ENCODE measurements around the gene ALB. TPM values are rescaled to one million over a fixed set of nuclear protein-coding genes. Genes with fewer than 3 reads are reported as not detected.

Gene ALB
- total and polyA plus RNA-seq, 2 of the 8 experiments (the other 6 are each of a cell fraction or from before 2014, with no cell fraction given): 0.12 TPM; not detected in 1

- H4K91ac ChIP-seq (replicated peaks; ENCODE audit: insufficient read length, low read length): no peak overlapping the region
- H4K5ac ChIP-seq (ENCODE audit: insufficient read length, low read depth, low read length): no peak overlapping the region
- CTCF ChIA-PET (ENCODE audit: partially characterized antibody): interaction anchor here (0.7 to 3.0 kb wide), 2 partner anchors 12 to 16 kb away, joined by 3 to 20 read pairs; partner anchors contain the start of gene AFP
- H4K8ac ChIP-seq (ENCODE audit: extremely low read depth, insufficient read depth, low read length): no peak overlapping the region
- FAIRE-seq (no peak), DNase-seq (ENCODE audit: low read depth in 1 of 2, low spot score in 2 of 2) (no peak)
- no peak overlapping the region for H3K14ac ChIP-seq (ENCODE audit: insufficient read length)
- H4K20me1 ChIP-seq (replicated peaks in 1 of 2; ENCODE audit: control insufficient read depth in 1 of 2, insufficient read depth in 2 of 2, low read length in 2 of 2): no peaks in the 10 kb centered on the region
- H2BK20ac ChIP-seq (ENCODE audit: low read length): no peak overlapping the region
- H3K23ac ChIP-seq (ENCODE audit: insufficient read length): no peak overlapping the region
- H2BK15ac ChIP-seq (ENCODE audit: low read length): no peak overlapping the region
- H2AK5ac ChIP-seq (ENCODE audit: low read depth, low read length): no peak overlapping the region
- H3K79me1 ChIP-seq (ENCODE audit: low read depth, low read length): no peaks in the 10 kb centered on the region
- no peaks in the 10 kb centered on the region for H3K27me3 ChIP-seq (replicated peaks in 1 of 4; ENCODE audit: control insufficient read depth in 3 of 4, extremely low read depth in 1 of 4, insufficient read depth in 3 of 4, low read length in 3 of 4)
- H3K27ac ChIP-seq (ENCODE audit: low read depth, low read length): no peak overlapping the region
- no peak overlapping the region for H2BK12ac ChIP-seq (ENCODE audit: low read depth, low read length)
- POLR2A ChIA-PET (ENCODE audit: partially characterized antibody): no interaction called here
- H3K9me3 ChIP-seq (ENCODE audit: insufficient read depth in 2 of 2, low read depth in 1 of 2, low read length in 1 of 2): no peaks in the 10 kb centered on the region
- H3K18ac ChIP-seq (ENCODE audit: extremely low read depth, low read length): no peak overlapping the region
- H2AFZ ChIP-seq (ENCODE audit: low read length): no peak overlapping the region
- TF ChIP-seq SIRT6 (IDR thresholded peaks at IDR 0.05; ENCODE audit: low read length): no peak
- TF ChIP-seq SP2 (IDR thresholded peaks at IDR 0.05; ENCODE audit: low read length): no peak
- no peak for TF ChIP-seq YY1 (IDR thresholded peaks at IDR 0.05; ENCODE audit: low read depth, low read length)
- TF ChIP-seq ATF3 (IDR thresholded peaks at IDR 0.05; ENCODE audit: insufficient read depth, low read depth, low read length): no peak
- TF ChIP-seq RNF2 (IDR thresholded peaks at IDR 0.05; ENCODE audit: borderline replicate concordance, low read depth, low read length, missing control alignments, poor library complexity, severe bottlenecking): no peak
- TF ChIP-seq MAFK (IDR thresholded peaks at IDR 0.05; ENCODE audit: low read depth, low read length): no peak
- no peak for TF ChIP-seq SAP30 (IDR thresholded peaks at IDR 0.05; ENCODE audit: insufficient read depth, insufficient replicate concordance, low read length)
- no peak for TF ChIP-seq HDAC2 (IDR thresholded peaks at IDR 0.05; ENCODE audit: borderline replicate concordance in 1 of 2, low read depth in 2 of 2, low read length in 2 of 2)
- TF ChIP-seq, protein P1, sequence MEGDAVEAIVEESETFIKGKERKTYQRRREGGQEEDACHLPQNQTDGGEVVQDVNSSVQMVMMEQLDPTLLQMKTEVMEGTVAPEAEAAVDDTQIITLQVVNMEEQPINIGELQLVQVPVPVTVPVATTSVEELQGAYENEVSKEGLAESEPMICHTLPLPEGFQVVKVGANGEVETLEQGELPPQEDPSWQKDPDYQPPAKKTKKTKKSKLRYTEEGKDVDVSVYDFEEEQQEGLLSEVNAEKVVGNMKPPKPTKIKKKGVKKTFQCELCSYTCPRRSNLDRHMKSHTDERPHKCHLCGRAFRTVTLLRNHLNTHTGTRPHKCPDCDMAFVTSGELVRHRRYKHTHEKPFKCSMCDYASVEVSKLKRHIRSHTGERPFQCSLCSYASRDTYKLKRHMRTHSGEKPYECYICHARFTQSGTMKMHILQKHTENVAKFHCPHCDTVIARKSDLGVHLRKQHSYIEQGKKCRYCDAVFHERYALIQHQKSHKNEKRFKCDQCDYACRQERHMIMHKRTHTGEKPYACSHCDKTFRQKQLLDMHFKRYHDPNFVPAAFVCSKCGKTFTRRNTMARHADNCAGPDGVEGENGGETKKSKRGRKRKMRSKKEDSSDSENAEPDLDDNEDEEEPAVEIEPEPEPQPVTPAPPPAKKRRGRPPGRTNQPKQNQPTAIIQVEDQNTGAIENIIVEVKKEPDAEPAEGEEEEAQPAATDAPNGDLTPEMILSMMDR (IDR thresholded peaks at IDR 0.05; ENCODE audit: control extremely low read depth in 1 of 3, insufficient read depth in 1 of 3, low read depth in 1 of 3, low read length in 3 of 3): no peak
- no peak overlapping the region for H3K4me2 ChIP-seq (ENCODE audit: insufficient read depth in 1 of 2, low read depth in 2 of 2, low read length in 2 of 2)
- H2BK120ac ChIP-seq (replicated peaks; ENCODE audit: low read depth, low read length): no peak overlapping the region
- no peaks in the 10 kb centered on the region for H3K36me3 ChIP-seq (ENCODE audit: control insufficient read depth in 2 of 4, insufficient read depth in 4 of 4, low read length in 3 of 4)
- no peak overlapping the region for H3K9ac ChIP-seq (replicated peaks in 1 of 4; ENCODE audit: extremely low read depth in 1 of 4, low read depth in 3 of 4, low read length in 3 of 4)
- no peak overlapping the region for H3K4ac ChIP-seq (replicated peaks; ENCODE audit: insufficient read length, low read depth, low read length)
- no peak overlapping the region for H3K4me3 ChIP-seq (ENCODE audit: extremely low read depth in 1 of 4, insufficient read depth in 2 of 4, low read depth in 3 of 4, low read length in 4 of 4)
- H2BK5ac ChIP-seq (ENCODE audit: low read depth, low read length): no peak overlapping the region
- no peaks in the 10 kb centered on the region for H3K4me1 ChIP-seq (replicated peaks in 1 of 4; ENCODE audit: control insufficient read depth in 3 of 4, insufficient read depth in 4 of 4, low read length in 3 of 4)
- H3K23me2 ChIP-seq (ENCODE audit: low read depth, low read length): no peaks in the 10 kb centered on the region
- H3K79me2 ChIP-seq (ENCODE audit: control insufficient read depth in 1 of 2, insufficient read depth in 2 of 2, low read length in 2 of 2): no peaks in the 10 kb centered on the region
- H3K56ac ChIP-seq (replicated peaks; ENCODE audit: insufficient read length, low read depth, low read length): no peak overlapping the region
Observed at GRCh38 chr4:73421708-73422457, 17.8 kb downstream of the ALB start.

Data from H1 (cell line).